NCI-H2227 (cell line): ENCODE results near the gene FBXO40.
A peak's percentile ranks its signal among the peaks of the same experiment; 100 is the strongest.
"Not testable (repeated sequence)": the region's sequence is repeated elsewhere in the genome, so short reads cannot be mapped to it uniquely, and the experiment has no call there.

Experiments
- DNase-seq: peaks from one replicate; lab custom pipeline; 2025; ENCODE audit not compliant: unreplicated experiment; lab: John Stamatoyannopoulos, UW

FBXO40 gene, protein sequence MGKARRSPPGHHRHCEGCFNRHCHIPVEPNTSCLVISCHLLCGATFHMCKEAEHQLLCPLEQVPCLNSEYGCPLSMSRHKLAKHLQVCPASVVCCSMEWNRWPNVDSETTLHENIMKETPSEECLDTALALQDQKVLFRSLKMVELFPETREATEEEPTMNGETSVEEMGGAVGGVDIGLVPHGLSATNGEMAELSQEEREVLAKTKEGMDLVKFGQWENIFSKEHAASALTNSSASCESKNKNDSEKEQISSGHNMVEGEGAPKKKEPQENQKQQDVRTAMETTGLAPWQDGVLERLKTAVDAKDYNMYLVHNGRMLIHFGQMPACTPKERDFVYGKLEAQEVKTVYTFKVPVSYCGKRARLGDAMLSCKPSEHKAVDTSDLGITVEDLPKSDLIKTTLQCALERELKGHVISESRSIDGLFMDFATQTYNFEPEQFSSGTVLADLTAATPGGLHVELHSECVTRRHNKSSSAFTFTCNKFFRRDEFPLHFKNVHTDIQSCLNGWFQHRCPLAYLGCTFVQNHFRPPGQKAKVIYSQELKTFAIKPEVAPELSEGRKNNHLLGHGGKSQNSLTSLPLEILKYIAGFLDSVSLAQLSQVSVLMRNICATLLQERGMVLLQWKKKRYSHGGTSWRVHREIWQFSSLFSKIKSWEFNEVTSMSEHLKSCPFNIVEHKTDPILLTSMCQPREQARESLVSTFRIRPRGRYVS

GRCh38 chr3:121592856-121593702, at the start of gene FBXO40:
TSS of gene FBXO40 (plus strand) at chr3:121593379. CDS start at chr3:121620576, 27,197 bp downstream.
- no peak for DNase-seq

DNA sequence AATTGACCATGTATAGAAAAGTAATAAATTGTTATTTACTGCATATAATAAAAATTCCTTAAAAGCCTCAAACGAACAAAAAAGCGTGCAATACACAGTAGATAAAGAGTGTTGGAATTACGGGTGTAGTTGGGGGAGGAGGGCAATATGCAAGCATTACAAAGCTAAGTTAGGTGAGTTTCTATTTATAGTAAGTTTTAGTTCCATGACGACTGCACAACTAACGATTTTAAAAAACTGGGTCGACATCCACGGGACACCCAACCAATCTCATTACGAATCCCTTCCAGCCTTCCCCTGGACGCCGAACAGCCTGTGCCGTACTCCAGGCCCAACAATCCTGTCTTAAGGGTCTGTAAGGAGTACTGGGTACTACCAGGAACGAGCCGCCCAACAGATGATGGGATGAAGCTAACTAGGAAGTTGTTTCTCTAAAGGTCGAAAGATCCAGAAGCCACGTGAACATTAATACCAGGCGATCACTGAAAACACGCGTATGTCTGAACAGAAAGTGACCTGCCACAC, 48.1 kb upstream of the FBXO40 start:
- DNase-seq, result peak; percentile 4

DNA sequence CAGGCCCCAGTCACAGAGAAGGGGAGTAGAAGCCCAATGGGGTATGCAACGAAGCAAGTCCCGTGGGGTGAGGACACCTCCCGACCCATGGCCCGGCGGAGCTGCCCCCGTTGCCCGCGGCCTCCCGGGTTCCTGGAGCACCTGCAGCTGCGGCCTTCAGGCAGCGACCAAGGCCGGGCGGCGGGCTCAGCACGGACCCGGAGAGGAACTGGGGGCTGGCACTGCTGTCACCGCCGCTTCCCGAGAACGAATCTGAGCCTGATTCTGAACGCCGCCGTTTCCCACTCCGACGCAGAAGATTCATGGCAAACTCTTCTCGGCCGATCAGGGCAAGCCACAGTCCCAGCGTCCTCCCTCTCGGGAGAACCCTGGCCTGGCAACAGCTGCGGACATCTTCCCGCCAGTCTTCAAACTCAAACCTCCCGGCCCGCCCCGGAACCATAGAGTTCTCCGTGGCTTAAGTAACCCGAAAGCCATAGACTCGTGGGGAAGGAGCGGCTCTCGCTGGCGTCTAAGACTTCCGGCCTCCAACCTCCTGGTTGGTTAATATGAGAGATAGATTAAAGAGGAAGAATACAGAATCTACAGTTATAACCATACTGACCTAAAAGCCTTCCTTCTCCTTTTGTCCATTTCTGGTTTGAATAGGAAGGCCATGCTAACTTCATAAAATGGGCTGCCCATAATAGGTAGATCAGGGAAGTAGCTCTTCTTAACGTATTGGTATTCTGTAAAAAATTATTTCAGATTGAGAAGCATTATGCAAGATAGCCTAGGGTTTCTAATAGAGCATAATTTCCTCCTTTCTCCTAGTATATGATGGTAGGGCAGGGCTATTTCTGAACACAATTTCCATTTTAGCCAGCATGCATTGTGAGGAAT, 47.4 kb upstream of the FBXO40 start, which contains the start of gene POLQ:
Gene POLQ, minus strand, starts transcription at position 415 of the 882 bp plus-strand sequence. Its CDS starts 111 bp downstream, at position 304.
- peak; percentile 92 for DNase-seq

GRCh38 chr3:121552379-121552778, 40.8 kb upstream of the FBXO40 start:
- no peak for DNase-seq

DNA sequence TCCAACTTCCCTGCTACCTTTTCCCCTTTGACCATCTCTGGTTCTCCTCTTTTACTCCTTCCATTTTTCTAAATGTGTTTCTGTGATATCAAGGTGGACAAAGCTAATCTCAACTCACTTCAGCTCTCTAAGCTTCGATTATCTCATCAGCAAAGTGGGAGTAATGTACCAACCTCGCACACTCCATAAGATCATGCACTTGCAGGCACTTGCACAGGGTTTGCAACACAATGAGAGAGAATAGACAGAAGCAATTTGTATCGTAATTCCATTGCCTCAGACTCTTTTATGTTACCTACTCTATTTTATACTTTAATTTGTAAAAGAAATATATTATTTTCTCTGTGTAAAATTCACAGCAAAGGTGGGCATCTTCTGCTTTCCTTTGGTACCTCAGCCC, 40.4 kb upstream of the FBXO40 start:
- no peak for DNase-seq

DNA sequence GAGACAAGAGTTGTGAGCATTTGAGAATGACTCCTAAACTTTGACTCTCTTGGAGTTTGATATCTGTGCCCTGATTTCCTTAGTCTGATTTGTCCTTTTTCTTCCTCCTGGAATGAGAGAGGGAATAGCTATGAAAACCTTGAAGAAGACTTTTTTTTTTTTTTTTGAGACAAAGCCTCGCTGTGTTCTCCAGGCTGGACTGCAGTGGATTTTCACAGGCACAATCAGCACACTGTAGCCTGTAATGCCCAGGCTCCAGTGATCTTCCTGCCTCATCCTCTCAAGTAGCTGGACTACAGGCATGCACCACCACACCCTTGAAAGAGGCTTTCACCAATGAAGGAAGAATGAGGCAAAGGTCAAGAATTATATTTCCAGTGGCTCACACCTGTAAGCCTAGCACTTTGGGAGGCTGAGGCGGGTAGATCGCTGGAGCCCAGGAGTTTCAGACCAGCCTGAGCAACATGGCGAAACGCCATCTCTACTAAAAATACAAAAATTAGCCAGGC, 35.7 kb upstream of the FBXO40 start:
- no peak for DNase-seq

- no peak for DNase-seq
Measured at GRCh38 chr3:121562148-121562547, 31.0 kb upstream of the FBXO40 start.

DNA sequence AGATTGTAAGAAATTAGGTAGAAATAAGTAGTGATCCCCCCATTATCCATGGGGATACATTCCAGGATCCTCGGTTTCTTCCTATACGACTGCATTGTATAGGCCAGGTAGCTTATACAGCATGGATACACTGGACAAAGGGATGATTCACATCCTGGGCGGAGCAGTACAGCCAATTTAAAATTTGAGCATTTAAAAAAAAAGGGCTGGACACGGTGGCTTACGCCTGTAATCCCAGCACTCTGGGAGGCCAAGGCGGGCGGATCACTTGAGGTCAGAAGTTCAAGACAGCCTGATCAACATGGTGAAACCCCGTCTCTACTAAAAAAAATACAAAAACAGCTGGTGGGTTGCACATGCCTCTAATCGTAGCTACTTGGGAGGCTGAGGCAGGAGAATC, 26.4 kb upstream of the FBXO40 start:
- DNase-seq, result no peak

GRCh38 chr3:121567649-121568048, 25.5 kb upstream of the FBXO40 start, which contains the start of gene ARGFX:
TSS of gene ARGFX (plus strand) at chr3:121567949. CDS start at chr3:121570714, 2,765 bp downstream.
- no peak for DNase-seq

DNA sequence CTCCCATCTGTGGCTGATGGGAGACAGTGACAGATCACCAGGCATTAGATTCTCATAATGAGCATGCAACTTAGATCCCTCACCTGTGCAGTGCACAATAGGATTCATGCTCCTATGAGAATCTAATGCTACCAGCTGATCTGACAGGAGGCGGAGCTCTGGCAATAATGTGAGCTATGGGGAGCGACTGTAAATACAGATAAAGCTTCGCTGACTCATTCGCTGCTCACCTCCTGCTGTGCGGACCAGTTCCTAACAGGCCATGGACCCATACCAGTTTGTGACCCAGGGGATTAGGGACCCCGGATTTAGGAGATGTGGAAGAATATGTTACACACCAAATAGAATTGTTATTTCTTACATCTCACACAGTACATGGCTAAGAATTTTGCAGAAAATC, 18.7 kb upstream of the FBXO40 start:
- no peak for DNase-seq

DNA sequence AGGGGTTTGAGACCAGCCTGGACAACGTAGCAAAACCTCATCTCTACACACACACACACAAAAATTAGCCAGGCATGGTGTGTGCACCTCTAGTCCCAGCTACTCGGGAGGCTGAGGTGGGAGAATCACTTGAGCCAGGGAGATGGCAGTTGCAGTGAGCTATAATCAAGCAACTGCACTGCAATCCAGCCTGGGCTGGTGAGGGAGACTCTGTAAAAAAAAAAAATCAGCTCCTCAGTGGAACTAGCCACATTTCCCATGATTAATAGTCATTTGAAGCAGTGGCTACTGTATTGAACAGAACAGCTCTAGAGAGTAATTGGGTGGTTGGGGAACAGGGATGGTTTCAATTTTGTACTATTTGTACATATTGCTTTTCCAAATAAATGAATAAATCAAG, 11.5 kb upstream of the FBXO40 start:
- no peak for DNase-seq

GRCh38 chr3:121584418-121584817, 8.8 kb upstream of the FBXO40 start:
- DNase-seq, result no peak

- DNase-seq, result not testable (repeated sequence)
Measured at GRCh38 chr3:121593806-121594205, 627 bp downstream of the FBXO40 start.

DNA sequence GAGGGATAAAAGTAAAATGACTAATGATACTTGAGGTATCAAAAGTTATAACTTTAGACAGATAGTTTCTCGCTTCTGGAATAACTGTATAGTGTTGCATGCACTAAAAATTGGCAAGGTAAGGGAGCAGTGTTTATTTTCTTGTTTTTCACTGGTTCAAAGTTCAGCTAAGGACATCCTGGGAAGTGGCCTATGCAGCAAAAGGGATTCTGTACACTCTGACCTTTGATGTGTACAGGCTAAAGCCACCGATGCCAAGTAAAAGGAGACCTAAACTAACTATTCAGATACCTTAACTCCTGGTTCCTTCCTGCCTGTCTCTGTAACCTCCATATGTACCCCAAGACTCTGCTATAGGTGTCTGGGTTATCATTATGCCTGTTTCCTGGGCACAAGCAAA, 1.7 kb downstream of the FBXO40 start:
- no peak for DNase-seq

GRCh38 chr3:121595765-121596406, 2.7 kb downstream of the FBXO40 start:
- DNase-seq, result no peak

DNA sequence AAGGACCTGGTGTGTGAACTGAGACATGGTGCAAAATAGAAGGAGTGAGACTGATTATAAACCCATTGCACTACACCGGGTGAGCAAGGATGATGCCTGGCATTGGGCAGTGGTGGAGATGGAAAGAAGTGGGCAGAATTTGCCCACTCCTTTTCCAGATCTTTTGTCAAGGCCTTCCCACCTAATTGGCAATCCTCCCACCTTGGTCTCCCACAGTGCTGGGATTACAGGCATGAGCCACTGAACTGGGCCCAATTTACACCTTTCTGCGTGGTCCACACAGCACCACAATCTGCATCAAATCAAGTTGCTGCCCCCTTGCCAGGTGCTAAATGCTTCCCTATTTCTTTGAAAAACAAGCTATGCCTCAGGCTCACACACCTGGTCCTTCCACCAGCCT, 5.4 kb downstream of the FBXO40 start:
- no peak for DNase-seq

- DNase-seq, result not testable (repeated sequence)
Measured at GRCh38 chr3:121599900-121600299, 6.7 kb downstream of the FBXO40 start.

- no peak for DNase-seq
Measured at GRCh38 chr3:121601212-121601812, 8.1 kb downstream of the FBXO40 start.

DNA sequence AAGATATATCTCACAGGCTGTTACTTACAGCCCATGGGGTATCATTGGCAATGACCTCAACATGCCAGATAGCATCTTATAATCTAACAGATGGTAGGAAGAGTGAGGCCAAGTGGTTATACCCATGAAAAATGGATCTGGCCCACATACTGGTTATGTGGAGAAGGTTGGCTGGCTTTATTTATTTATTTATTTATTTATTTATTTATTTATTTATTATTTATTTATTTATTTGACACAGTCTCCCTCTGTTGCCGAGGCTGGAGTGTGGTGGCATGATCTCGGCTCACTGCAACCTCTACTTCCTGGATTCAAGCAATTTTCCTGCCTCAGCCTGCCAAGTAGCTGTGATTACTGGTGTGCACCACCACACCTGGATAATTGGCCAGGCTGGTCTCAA, 11.6 kb downstream of the FBXO40 start:
- DNase-seq, result no peak
